Osteocyte (in vitro differentiated cells): ENCODE results near the gene CFLAR. TPM values are rescaled to one million over a fixed set of nuclear protein-coding genes. Genes with fewer than 3 reads are reported as not detected.
A peak's percentile ranks its signal among the peaks of the same experiment; 100 is the strongest.

ENCODE experiments used
- DNase-seq: peaks from one replicate; pipeline ENCODE4 v3.0.0; 2021; ENCODE audit warnings: mixed read lengths; ENCODE audit not compliant: unreplicated experiment; ENCODE audit errors: extremely low spot score
- H3K27ac Mint-ChIP-seq: one replicate; pipeline ENCODE4 v1.8.0; 2021; ENCODE audit warnings: mild to moderate bottlenecking, mixed read lengths; ENCODE audit not compliant: unreplicated experiment
- H3K27me3 Mint-ChIP-seq: one replicate; pipeline ENCODE4 v1.8.0; 2021; ENCODE audit warnings: mixed read lengths; ENCODE audit not compliant: unreplicated experiment
- H3K36me3 Mint-ChIP-seq: one replicate; pipeline ENCODE4 v1.8.0; 2021; ENCODE audit warnings: mixed read lengths; ENCODE audit not compliant: unreplicated experiment
- H3K4me1 Mint-ChIP-seq: one replicate; pipeline ENCODE4 v1.8.0; 2021; ENCODE audit warnings: mixed read lengths; ENCODE audit not compliant: unreplicated experiment
- H3K4me3 Mint-ChIP-seq: one replicate; pipeline ENCODE4 v1.8.0; 2021; ENCODE audit warnings: mild to moderate bottlenecking, moderate library complexity, mixed read lengths; ENCODE audit not compliant: unreplicated experiment
- H3K9me3 Mint-ChIP-seq: one replicate; pipeline ENCODE4 v1.8.0; 2021; ENCODE audit warnings: mixed read lengths; ENCODE audit not compliant: unreplicated experiment
- CTCF ChIP-seq: fragments of 200-600 bp; sonication (generic); IDR thresholded peaks from 2 replicates; pipeline ENCODE4 v1.5.0; 2021; ENCODE audit warnings: antibody characterized with exemption, mild to moderate bottlenecking, moderate library complexity
- total RNA-seq: library from RNA; stranded (reverse); gene quantifications from 2 replicates; pipeline ENCODE4 v1.2.1, GENCODE V29; 2021

Gene CFLAR
- total RNA-seq, 1 donor from 2014 or later, result 45.8 TPM

- TF ChIP-seq CTCF, result no peak
- peak overlapping the region; percentile 44 for H3K27ac Mint-ChIP-seq
- no peaks in the 10 kb centered on the region for H3K27me3 Mint-ChIP-seq
- peak; percentile 51 for DNase-seq
- peaks cover 58% of the 10 kb centered on the region for H3K4me1 Mint-ChIP-seq
- no peaks in the 10 kb centered on the region for H3K9me3 Mint-ChIP-seq
- no peak overlapping the region for H3K4me3 Mint-ChIP-seq
- H3K36me3 Mint-ChIP-seq, result peaks cover 7% of the 10 kb centered on the region
These were observed 14.7 kb downstream of the CFLAR start for GRCh38 chr2:201130524-201131186.

- H3K27ac Mint-ChIP-seq, result peak overlapping the region; percentile 24
- no peaks in the 10 kb centered on the region for H3K9me3 Mint-ChIP-seq
- H3K4me3 Mint-ChIP-seq, result no peak overlapping the region
- DNase-seq, result no peak
- peaks cover 43% of the 10 kb centered on the region for H3K4me1 Mint-ChIP-seq
- no peak for TF ChIP-seq CTCF
- H3K36me3 Mint-ChIP-seq, result peaks cover 10% of the 10 kb centered on the region
- no peaks in the 10 kb centered on the region for H3K27me3 Mint-ChIP-seq
These were observed 16.6 kb downstream of the CFLAR start for GRCh38 chr2:201132518-201132917.

- Mint-ChIP-seq H3K4me1 (peaks cover 37% of the 10 kb centered on the region), H3K9me3 (no peaks in the 10 kb centered on the region), H3K36me3 (peaks cover 12% of the 10 kb centered on the region), H3K27me3 (no peaks in the 10 kb centered on the region), H3K27ac (no peak overlapping the region), H3K4me3 (no peak overlapping the region)
- TF ChIP-seq CTCF, result no peak
- no peak for DNase-seq
These were observed 19.4 kb downstream of the CFLAR start for GRCh38 chr2:201135386-201135785.

- no peak for DNase-seq
- Mint-ChIP-seq H3K27ac (no peak overlapping the region), H3K27me3 (no peaks in the 10 kb centered on the region), H3K36me3 (peaks cover 19% of the 10 kb centered on the region), H3K4me1 (peaks cover 36% of the 10 kb centered on the region), H3K4me3 (no peak overlapping the region), H3K9me3 (no peaks in the 10 kb centered on the region)
- TF ChIP-seq CTCF, result no peak
These were observed 20.9 kb downstream of the CFLAR start for GRCh38 chr2:201136889-201137321.

GRCh38 chr2:201137505-201138400, 21.8 kb downstream of the CFLAR start:
- Mint-ChIP-seq H3K4me1 (peaks cover 31% of the 10 kb centered on the region), H3K4me3 (no peak overlapping the region), H3K27ac (no peak overlapping the region), H3K9me3 (no peaks in the 10 kb centered on the region), H3K27me3 (no peaks in the 10 kb centered on the region), H3K36me3 (peaks cover 19% of the 10 kb centered on the region)
- DNase-seq, result no peak
- no peak for TF ChIP-seq CTCF
